Measurements from ENCODE around the gene EEPD1.

- TF ChIP-seq, protein P1, sequence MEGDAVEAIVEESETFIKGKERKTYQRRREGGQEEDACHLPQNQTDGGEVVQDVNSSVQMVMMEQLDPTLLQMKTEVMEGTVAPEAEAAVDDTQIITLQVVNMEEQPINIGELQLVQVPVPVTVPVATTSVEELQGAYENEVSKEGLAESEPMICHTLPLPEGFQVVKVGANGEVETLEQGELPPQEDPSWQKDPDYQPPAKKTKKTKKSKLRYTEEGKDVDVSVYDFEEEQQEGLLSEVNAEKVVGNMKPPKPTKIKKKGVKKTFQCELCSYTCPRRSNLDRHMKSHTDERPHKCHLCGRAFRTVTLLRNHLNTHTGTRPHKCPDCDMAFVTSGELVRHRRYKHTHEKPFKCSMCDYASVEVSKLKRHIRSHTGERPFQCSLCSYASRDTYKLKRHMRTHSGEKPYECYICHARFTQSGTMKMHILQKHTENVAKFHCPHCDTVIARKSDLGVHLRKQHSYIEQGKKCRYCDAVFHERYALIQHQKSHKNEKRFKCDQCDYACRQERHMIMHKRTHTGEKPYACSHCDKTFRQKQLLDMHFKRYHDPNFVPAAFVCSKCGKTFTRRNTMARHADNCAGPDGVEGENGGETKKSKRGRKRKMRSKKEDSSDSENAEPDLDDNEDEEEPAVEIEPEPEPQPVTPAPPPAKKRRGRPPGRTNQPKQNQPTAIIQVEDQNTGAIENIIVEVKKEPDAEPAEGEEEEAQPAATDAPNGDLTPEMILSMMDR (IDR thresholded peaks at IDR 0.05; ENCODE audit: low read depth, low read length) = no peak
- TF ChIP-seq EZH2phosphoT487 (IDR thresholded peaks at IDR 0.05; ENCODE audit: low read depth) = no peak
These were observed 25.8 kb upstream of the EEPD1 start for GRCh38 chr7:36127075-36127740.

Data from OCI-LY3 (cell line).